ENCODE results near the gene MS4A6E. TPM values are rescaled to one million over a fixed set of nuclear protein-coding genes. Genes with fewer than 3 reads are reported as not detected.

The MS4A6E gene
- total RNA-seq, 1 experiment from 2014 or later, result not detected

DNA sequence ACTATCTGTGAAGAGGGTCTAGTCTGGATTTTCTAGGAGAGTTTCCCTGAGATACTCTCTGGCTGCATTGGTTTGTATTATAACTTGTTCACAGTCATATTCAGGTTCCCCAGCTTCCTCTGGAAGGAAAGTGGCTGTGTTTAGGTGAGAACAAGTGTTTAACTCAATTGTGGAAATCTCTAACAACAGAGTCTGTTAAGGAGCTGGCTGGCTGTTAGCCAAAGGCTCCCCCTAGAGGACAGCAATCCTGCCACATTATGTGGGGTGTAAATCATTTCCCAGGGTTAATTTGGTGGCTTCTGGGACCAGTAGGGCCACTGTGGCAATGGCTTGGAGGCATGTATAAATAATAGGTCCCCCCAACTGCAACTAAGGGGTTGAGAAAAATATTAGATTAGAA, 18.4 kb downstream of the MS4A6E start:
- no peaks in the 10 kb centered on the region for H3K4me1 Mint-ChIP-seq (ENCODE audit: low read depth, unreplicated experiment)

GRCh38 chr11:60347084-60347797, 20.2 kb downstream of the MS4A6E start:
- H3K4me3 Mint-ChIP-seq (ENCODE audit: low read depth, unreplicated experiment), result no peak overlapping the region
- TF ChIP-seq, protein P1, sequence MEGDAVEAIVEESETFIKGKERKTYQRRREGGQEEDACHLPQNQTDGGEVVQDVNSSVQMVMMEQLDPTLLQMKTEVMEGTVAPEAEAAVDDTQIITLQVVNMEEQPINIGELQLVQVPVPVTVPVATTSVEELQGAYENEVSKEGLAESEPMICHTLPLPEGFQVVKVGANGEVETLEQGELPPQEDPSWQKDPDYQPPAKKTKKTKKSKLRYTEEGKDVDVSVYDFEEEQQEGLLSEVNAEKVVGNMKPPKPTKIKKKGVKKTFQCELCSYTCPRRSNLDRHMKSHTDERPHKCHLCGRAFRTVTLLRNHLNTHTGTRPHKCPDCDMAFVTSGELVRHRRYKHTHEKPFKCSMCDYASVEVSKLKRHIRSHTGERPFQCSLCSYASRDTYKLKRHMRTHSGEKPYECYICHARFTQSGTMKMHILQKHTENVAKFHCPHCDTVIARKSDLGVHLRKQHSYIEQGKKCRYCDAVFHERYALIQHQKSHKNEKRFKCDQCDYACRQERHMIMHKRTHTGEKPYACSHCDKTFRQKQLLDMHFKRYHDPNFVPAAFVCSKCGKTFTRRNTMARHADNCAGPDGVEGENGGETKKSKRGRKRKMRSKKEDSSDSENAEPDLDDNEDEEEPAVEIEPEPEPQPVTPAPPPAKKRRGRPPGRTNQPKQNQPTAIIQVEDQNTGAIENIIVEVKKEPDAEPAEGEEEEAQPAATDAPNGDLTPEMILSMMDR (IDR thresholded peaks at IDR 0.05; ENCODE audit: unreplicated experiment), result no peak
- no peak overlapping the region for H3K27ac Mint-ChIP-seq (ENCODE audit: unreplicated experiment)
- no TSS peak for BruUV-seq (replicated peaks)
- DNase-seq, result no peak
- no peaks in the 10 kb centered on the region for H3K36me3 Mint-ChIP-seq (ENCODE audit: insufficient read depth, unreplicated experiment)
- peaks cover 6% of the 10 kb centered on the region for H3K4me1 Mint-ChIP-seq (ENCODE audit: low read depth, unreplicated experiment)
- peaks cover 35% of the 10 kb centered on the region for H3K27me3 Mint-ChIP-seq (ENCODE audit: unreplicated experiment)
- intact Hi-C loops (cut with micrococcal nuclease; ENCODE audit: unreplicated experiment), result loop anchor here (10.0 kb wide), 2 partner anchors 172 to 522 kb away; no protein-coding TSS in a partner anchor
- H3K9me3 Mint-ChIP-seq (ENCODE audit: low read depth, unreplicated experiment), result no peaks in the 10 kb centered on the region
- CTCF ChIA-PET, result no interaction called here

More for the DNA sequence above, 18.4 kb downstream of the MS4A6E start:
- no TSS peak for BruUV-seq (replicated peaks)
- TF ChIP-seq, protein P1 (IDR thresholded peaks at IDR 0.05; ENCODE audit: unreplicated experiment), result peak; percentile 56
- CTCF ChIA-PET, result interaction anchor here (0.7 to 1.8 kb wide), 3 partner anchors 18 to 542 kb away, joined by 3 to 10 read pairs (median 8); no protein-coding TSS in a partner anchor
- no peaks in the 10 kb centered on the region for H3K36me3 Mint-ChIP-seq (ENCODE audit: insufficient read depth, unreplicated experiment)
- peak; percentile 63 for DNase-seq
- H3K27me3 Mint-ChIP-seq (ENCODE audit: unreplicated experiment), result peaks cover 35% of the 10 kb centered on the region
- intact Hi-C loops (cut with micrococcal nuclease; ENCODE audit: unreplicated experiment), result loop anchor here (1.0 to 10.0 kb wide), 3 partner anchors 80 to 521 kb away; no protein-coding TSS in a partner anchor
- no peak overlapping the region for H3K27ac Mint-ChIP-seq (ENCODE audit: unreplicated experiment)
- no peaks in the 10 kb centered on the region for H3K9me3 Mint-ChIP-seq (ENCODE audit: low read depth, unreplicated experiment)
- H3K4me3 Mint-ChIP-seq (ENCODE audit: low read depth, unreplicated experiment), result no peak overlapping the region

GRCh38 chr11:60348116-60348515, 21.1 kb downstream of the MS4A6E start:
- CTCF ChIA-PET, result interaction anchor here (1.0 kb wide), 1 partner anchor 415 kb away, joined by 3 read pairs; no protein-coding TSS in a partner anchor
- H3K27me3 Mint-ChIP-seq (ENCODE audit: unreplicated experiment), result peaks cover 35% of the 10 kb centered on the region
- no peaks in the 10 kb centered on the region for H3K9me3 Mint-ChIP-seq (ENCODE audit: low read depth, unreplicated experiment)
- BruUV-seq (replicated peaks), result no TSS peak
- DNase-seq, result no peak
- no peak overlapping the region for H3K27ac Mint-ChIP-seq (ENCODE audit: unreplicated experiment)
- peaks cover 6% of the 10 kb centered on the region for H3K4me1 Mint-ChIP-seq (ENCODE audit: low read depth, unreplicated experiment)
- intact Hi-C loops (cut with micrococcal nuclease; ENCODE audit: unreplicated experiment), result loop anchor here (10.0 kb wide), 2 partner anchors 173 to 523 kb away; no protein-coding TSS in a partner anchor
- TF ChIP-seq, protein P1 (IDR thresholded peaks at IDR 0.05; ENCODE audit: unreplicated experiment), result no peak
- no peaks in the 10 kb centered on the region for H3K36me3 Mint-ChIP-seq (ENCODE audit: insufficient read depth, unreplicated experiment)
- H3K4me3 Mint-ChIP-seq (ENCODE audit: low read depth, unreplicated experiment), result no peak overlapping the region

- intact Hi-C loops (cut with micrococcal nuclease; ENCODE audit: unreplicated experiment), result loop anchor here (10.0 kb wide), 2 partner anchors 175 to 525 kb away; no protein-coding TSS in a partner anchor
- CTCF ChIA-PET, result no interaction called here
- TF ChIP-seq, protein P1 (IDR thresholded peaks at IDR 0.05; ENCODE audit: unreplicated experiment), result no peak
- Mint-ChIP-seq H3K36me3 (ENCODE audit: insufficient read depth, unreplicated experiment) (no peaks in the 10 kb centered on the region), H3K9me3 (ENCODE audit: low read depth, unreplicated experiment) (no peaks in the 10 kb centered on the region), H3K4me3 (ENCODE audit: low read depth, unreplicated experiment) (no peak overlapping the region), H3K27ac (ENCODE audit: unreplicated experiment) (no peak overlapping the region), H3K4me1 (ENCODE audit: low read depth, unreplicated experiment) (peaks cover 6% of the 10 kb centered on the region), H3K27me3 (ENCODE audit: unreplicated experiment) (peaks cover 25% of the 10 kb centered on the region)
- no peak for DNase-seq
- BruUV-seq (replicated peaks), result no TSS peak
Measured at GRCh38 chr11:60349990-60350389, 22.9 kb downstream of the MS4A6E start.
